Measurements from ENCODE around the gene KRTAP12-2.
"Not testable (repeated sequence)": the region's sequence is repeated elsewhere in the genome, so short reads cannot be mapped to it uniquely, and the experiment has no call there.

Gene KRTAP12-2

DNA sequence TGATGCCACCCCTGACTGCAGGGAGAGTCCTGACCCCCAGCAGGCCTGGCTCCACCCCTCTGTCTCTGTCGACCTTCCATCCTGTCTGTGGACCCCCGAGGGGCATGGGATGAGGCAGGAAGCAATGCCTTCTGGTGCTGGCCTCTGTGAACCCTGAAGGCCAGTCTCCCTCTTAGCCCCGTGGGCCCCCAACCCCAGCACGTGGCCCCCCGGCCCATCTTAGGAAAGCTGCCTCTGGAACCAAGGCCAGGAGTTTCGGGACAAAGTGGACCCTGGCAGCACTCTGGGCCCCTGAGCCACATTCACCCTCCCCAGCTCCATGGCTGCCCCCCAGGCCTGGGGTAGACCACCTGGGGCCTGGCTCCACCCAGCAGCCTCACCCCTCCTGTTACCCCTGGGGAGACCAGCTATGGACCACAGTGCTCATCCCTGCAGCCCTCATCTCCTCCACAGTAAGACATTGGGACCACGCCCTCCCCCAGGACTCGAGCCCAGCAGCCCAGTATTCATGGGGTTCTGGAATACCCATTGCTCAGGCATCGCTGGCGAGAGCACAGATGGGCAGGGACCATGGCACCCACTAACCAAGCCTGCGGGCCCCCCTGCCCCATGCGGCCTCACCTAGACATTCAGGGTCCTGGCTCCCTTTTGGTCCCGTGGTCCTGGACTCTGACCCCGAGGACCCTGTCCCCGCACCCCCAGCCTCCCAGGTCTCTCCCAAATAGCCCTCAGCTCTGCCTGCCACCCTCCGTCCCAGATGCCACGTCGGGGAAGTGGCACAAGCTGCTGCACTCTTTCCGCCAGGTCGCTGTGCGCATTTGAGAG is 28.0 kb downstream of the KRTAP12-2 start:
- not testable (repeated sequence) for H3K27ac ChIP-seq (ENCODE audit: insufficient read depth, low read depth, low read length, poor library complexity, severe bottlenecking); H3K9me3 ChIP-seq (ENCODE audit: control insufficient read depth, low read length); H3K4me3 ChIP-seq (ENCODE audit: insufficient read depth, low read depth, low read length); H3K27me3 ChIP-seq (ENCODE audit: control insufficient read depth, insufficient read depth, low read length, poor library complexity, severe bottlenecking); H3K36me3 ChIP-seq (ENCODE audit: control insufficient read depth, insufficient read depth, low read length)
- peaks cover 12% of the 10 kb centered on the region for H3K4me1 ChIP-seq (ENCODE audit: control insufficient read depth, insufficient read depth, low read length)
- 91 to 95% methylated on average over 19 to 20 of the region's 21 CpGs for WGBS, 2 experiments

DNA sequence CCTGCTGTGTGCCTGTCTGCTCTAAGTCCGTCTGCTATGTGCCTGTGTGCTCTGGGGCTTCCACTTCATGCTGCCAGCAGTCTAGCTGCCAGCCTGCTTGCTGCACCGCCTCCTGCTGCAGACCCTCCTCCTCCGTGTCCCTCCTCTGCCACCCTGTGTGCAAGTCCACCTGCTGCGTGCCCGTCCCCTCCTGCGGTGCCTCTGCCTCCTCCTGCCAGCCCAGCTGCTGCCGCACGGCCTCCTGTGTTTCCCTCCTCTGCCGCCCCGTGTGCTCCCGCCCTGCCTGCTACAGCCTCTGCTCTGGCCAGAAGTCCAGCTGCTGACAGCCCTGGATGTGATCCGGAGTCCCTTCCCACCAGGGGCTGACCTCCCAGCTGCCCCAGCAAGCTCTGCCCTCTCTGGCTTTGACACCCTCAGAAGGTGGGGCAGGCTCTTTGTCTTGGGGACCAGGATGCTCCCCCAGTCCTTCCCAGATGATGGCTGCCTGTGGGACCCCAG is 28.8 kb downstream of the KRTAP12-2 start:
- H3K4me1 ChIP-seq (ENCODE audit: control insufficient read depth, insufficient read depth, low read length) = peaks cover 12% of the 10 kb centered on the region
- not testable (repeated sequence) for H3K36me3 ChIP-seq (ENCODE audit: control insufficient read depth, insufficient read depth, low read length); H3K4me3 ChIP-seq (ENCODE audit: insufficient read depth, low read depth, low read length); H3K27me3 ChIP-seq (ENCODE audit: control insufficient read depth, insufficient read depth, low read length, poor library complexity, severe bottlenecking); H3K27ac ChIP-seq (ENCODE audit: insufficient read depth, low read depth, low read length, poor library complexity, severe bottlenecking); H3K9me3 ChIP-seq (ENCODE audit: control insufficient read depth, low read length)
- 81 to 83% methylated on average over 7 to 8 of the region's 12 CpGs for WGBS, 2 experiments

DNA sequence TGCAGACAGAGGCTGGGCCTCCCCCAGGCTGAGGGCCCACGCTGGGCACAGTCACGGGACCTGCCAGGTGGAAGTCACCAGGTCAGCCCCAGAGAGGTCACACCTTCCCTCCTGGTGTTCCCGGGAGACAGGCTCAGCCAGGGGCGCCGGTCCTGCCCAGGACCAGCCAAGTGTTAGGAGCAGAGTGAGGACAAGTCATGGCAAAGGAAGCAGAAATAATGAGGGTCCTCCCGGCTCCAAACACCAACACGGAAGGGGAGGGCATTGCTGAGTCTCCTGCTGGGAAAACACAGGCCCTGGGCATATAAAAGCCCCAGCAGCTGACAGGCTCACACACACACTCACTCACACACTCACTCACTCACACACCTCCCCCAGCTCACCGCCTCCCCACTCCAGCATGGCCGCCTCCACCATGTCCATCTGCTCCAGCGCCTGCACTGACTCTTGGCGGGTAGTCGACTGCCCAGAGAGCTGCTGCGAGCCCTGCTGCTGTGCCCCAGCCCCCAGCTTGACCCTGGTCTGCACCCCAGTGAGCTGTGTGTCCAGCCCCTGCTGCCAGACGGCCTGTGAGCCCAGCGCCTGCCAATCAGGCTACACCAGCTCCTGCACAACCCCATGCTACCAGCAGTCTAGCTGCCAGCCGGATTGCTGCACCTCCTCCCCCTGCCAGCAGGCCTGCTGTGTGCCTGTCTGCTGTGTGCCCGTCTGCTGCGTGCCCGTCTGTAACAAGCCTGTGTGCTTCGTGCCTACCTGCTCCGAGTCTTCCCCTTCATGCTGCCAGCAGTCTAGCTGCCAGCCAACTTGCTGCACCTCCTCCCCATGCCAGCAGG is 29.5 kb downstream of the KRTAP12-2 start, which contains the start of gene KRTAP10-10:
TSS of gene KRTAP10-10 (plus strand) at position 339 of the 833 bp plus-strand sequence. CDS start at position 401, 62 bp downstream.
- H3K36me3 ChIP-seq (ENCODE audit: control insufficient read depth, insufficient read depth, low read length) = no peaks in the 10 kb centered on the region
- no peak within 1 kb of the TSS for H3K4me3 ChIP-seq (ENCODE audit: insufficient read depth, low read depth, low read length)
- H3K9me3 ChIP-seq (ENCODE audit: control insufficient read depth, low read length) = no peaks in the 10 kb centered on the region
- no peak within 1 kb of the TSS for H3K27ac ChIP-seq (ENCODE audit: insufficient read depth, low read depth, low read length, poor library complexity, severe bottlenecking)
- H3K27me3 ChIP-seq (ENCODE audit: control insufficient read depth, insufficient read depth, low read length, poor library complexity, severe bottlenecking) = no peaks in the 10 kb centered on the region
- H3K4me1 ChIP-seq (ENCODE audit: control insufficient read depth, insufficient read depth, low read length) = peaks cover 12% of the 10 kb centered on the region
- WGBS, 2 experiments = 72 to 75% methylated on average over 21 of the region's 21 CpGs

DNA sequence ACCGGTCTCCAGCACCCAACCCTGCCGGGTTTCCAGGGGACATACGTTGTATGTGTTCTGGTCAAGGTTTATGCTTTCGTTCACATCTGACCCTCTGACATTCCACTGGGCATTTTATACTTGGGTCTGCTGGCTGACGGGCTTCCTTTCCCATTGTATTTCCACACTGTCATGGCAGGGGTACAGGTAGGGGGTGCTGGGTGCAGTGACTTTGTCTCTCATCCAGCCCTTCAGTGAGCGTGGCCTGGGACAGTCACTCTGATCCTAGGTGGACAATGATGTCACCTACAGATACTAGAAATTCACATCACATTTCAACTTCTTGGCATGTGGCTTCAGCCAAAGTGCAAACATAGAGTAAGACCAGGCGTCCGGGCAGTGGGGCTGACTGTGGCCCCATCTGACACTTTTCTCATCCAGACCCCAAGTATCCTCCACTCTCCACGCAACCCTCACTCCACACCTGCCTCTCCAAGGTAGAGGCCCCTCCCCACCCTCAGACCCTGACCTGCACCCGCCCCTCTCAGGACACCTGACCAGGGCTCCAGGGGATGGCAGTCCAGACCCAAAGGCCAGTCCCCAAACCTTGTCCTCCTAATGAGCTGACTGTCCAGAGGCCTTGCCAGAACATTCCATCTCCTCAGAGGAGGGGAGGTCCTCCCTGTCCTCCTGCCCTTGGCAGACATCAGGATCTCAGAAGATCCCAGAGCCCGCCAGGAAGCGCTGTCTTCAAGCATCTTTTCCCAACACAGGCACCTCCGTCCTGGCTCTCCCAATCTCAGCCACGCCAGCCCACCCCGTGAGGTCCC is 30.3 kb downstream of the KRTAP12-2 start:
- Histone ChIP-seq H3K9me3 (ENCODE audit: control insufficient read depth, low read length) (no peaks in the 10 kb centered on the region), H3K4me3 (ENCODE audit: insufficient read depth, low read depth, low read length) (no peak overlapping the region), H3K36me3 (ENCODE audit: control insufficient read depth, insufficient read depth, low read length) (no peaks in the 10 kb centered on the region), H3K27ac (ENCODE audit: insufficient read depth, low read depth, low read length, poor library complexity, severe bottlenecking) (no peak overlapping the region), H3K27me3 (ENCODE audit: control insufficient read depth, insufficient read depth, low read length, poor library complexity, severe bottlenecking) (no peaks in the 10 kb centered on the region), H3K4me1 (ENCODE audit: control insufficient read depth, insufficient read depth, low read length) (peaks cover 12% of the 10 kb centered on the region)
- 92 to 95% methylated on average over 15 of the region's 15 CpGs for WGBS, 2 experiments

DNA sequence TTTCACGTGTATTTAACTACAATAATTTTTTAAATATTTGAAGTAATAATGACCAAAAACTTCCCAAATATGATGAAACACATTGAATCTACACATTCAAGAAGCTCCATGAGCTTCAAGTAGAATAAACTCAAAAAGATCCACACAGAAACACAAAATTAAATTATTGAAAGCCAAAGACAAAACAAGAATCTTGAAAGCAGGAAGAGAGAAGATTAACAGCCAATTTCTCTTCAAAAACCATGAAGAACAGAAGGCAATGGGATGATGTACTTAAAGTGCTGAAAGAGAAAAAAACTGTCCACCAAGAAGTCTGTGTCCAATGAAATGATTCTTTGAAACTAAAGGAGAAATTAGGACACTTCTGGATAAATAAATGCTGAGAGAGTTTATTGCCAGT is 34.7 kb downstream of the KRTAP12-2 start:
- peaks cover 13% of the 10 kb centered on the region for H3K4me1 ChIP-seq (ENCODE audit: control insufficient read depth, insufficient read depth, low read length)
- no peaks in the 10 kb centered on the region for H3K9me3 ChIP-seq (ENCODE audit: control insufficient read depth, low read length)
- H3K4me3 ChIP-seq (ENCODE audit: insufficient read depth, low read depth, low read length) = no peak overlapping the region
- WGBS, 2 experiments = 100% methylated on average over 1 of the region's 1 CpG; no CpG with 5 or more reads in 1 of the 2 experiments
- H3K36me3 ChIP-seq (ENCODE audit: control insufficient read depth, insufficient read depth, low read length) = no peaks in the 10 kb centered on the region
- H3K27me3 ChIP-seq (ENCODE audit: control insufficient read depth, insufficient read depth, low read length, poor library complexity, severe bottlenecking) = no peaks in the 10 kb centered on the region
- no peak overlapping the region for H3K27ac ChIP-seq (ENCODE audit: insufficient read depth, low read depth, low read length, poor library complexity, severe bottlenecking)

DNA sequence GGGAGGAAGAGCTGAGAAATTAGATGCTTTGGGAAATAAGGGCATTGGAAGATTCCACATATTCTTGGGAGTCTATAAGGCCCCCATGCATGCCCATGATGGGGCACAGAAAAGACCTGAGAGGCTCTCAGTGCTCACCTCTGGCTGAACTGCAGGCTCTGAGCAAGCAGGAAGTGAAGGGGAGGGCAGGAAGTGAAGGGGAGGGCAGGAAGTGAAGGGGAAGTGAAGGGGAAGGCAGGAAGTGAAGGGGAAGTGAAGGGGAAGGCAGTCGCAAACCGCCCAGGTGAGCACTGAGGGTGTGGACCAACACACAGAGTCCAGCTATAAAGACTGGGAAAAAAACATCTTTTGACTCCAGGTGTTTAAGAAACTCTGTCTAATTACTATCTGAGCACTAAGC is 36.3 kb downstream of the KRTAP12-2 start:
- Histone ChIP-seq H3K4me3 (ENCODE audit: insufficient read depth, low read depth, low read length) (no peak overlapping the region), H3K27ac (ENCODE audit: insufficient read depth, low read depth, low read length, poor library complexity, severe bottlenecking) (no peak overlapping the region), H3K9me3 (ENCODE audit: control insufficient read depth, low read length) (no peaks in the 10 kb centered on the region), H3K36me3 (ENCODE audit: control insufficient read depth, insufficient read depth, low read length) (no peaks in the 10 kb centered on the region), H3K27me3 (ENCODE audit: control insufficient read depth, insufficient read depth, low read length, poor library complexity, severe bottlenecking) (no peaks in the 10 kb centered on the region), H3K4me1 (ENCODE audit: control insufficient read depth, insufficient read depth, low read length) (peaks cover 8% of the 10 kb centered on the region)
- WGBS, 2 experiments = 96 to 99% methylated on average over 2 of the region's 2 CpGs

DNA sequence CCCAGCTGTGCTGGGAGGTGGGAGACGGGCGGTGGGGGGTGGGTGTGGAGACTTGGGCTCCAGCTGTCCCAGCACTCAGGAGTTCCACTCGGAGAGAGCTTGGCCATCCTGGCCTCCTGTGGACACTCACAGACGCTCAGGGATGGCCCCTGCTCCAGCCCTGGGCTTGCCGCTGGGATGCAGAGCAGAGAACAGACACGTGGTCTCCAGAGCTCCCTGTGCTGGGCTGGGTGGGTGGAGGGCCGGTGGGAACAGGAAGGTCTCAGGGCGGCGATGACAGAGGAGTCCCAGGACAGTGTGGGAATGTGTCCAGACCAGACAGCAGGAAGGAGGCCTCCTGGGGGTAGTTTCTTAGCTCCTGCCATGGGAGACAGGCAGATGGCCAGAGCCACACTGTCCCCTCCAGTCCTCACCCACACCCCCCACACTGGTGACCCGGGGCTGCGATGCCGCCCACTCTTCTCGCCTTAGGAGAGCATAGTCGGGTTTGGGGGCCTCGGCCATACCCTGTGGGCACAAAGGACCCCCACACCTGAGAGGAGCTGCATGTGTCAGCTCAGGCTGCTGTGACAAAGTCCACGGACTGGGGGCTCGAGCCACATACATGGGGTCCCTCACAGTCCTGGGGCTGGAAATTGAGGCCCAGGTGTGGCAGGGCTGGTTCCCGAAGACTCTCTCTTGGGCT is 37.9 kb downstream of the KRTAP12-2 start:
- WGBS, 2 experiments = 93 to 94% methylated on average over 18 of the region's 18 CpGs
- H3K36me3 ChIP-seq (ENCODE audit: control insufficient read depth, insufficient read depth, low read length) = no peaks in the 10 kb centered on the region

DNA sequence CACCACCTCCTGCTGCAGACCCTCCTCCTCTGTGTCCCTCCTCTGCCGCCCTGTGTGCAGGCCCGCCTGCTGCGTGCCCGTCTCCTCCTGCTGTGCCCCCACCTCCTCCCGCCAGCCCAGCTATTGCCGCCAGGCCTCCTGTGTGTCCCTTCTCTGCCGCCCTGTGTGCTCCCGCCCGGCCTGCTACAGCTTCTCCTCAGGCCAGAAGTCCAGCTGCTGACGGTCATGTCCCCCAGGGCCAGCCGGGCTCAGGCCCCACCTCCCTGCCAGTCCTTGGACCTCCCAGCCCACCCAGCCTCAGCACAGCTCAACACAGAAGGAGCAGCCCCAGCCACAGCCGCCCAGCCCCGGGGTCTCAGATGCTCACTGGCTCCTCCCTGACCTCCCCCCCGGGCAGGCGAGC is 38.9 kb downstream of the KRTAP12-2 start:
- not testable (repeated sequence) for H3K4me1 ChIP-seq (ENCODE audit: control insufficient read depth, insufficient read depth, low read length); H3K9me3 ChIP-seq (ENCODE audit: control insufficient read depth, low read length); H3K27me3 ChIP-seq (ENCODE audit: control insufficient read depth, insufficient read depth, low read length, poor library complexity, severe bottlenecking); H3K4me3 ChIP-seq (ENCODE audit: insufficient read depth, low read depth, low read length); H3K27ac ChIP-seq (ENCODE audit: insufficient read depth, low read depth, low read length, poor library complexity, severe bottlenecking); H3K36me3 ChIP-seq (ENCODE audit: control insufficient read depth, insufficient read depth, low read length)
- 73 to 77% methylated on average over 15 of the region's 15 CpGs for WGBS, 2 experiments

More for the DNA sequence above, 37.9 kb downstream of the KRTAP12-2 start:
- Histone ChIP-seq H3K4me3 (ENCODE audit: insufficient read depth, low read depth, low read length) (no peak overlapping the region), H3K4me1 (ENCODE audit: control insufficient read depth, insufficient read depth, low read length) (peaks cover 8% of the 10 kb centered on the region), H3K27me3 (ENCODE audit: control insufficient read depth, insufficient read depth, low read length, poor library complexity, severe bottlenecking) (no peaks in the 10 kb centered on the region), H3K27ac (ENCODE audit: insufficient read depth, low read depth, low read length, poor library complexity, severe bottlenecking) (no peak overlapping the region), H3K9me3 (ENCODE audit: control insufficient read depth, low read length) (no peaks in the 10 kb centered on the region)

DNA sequence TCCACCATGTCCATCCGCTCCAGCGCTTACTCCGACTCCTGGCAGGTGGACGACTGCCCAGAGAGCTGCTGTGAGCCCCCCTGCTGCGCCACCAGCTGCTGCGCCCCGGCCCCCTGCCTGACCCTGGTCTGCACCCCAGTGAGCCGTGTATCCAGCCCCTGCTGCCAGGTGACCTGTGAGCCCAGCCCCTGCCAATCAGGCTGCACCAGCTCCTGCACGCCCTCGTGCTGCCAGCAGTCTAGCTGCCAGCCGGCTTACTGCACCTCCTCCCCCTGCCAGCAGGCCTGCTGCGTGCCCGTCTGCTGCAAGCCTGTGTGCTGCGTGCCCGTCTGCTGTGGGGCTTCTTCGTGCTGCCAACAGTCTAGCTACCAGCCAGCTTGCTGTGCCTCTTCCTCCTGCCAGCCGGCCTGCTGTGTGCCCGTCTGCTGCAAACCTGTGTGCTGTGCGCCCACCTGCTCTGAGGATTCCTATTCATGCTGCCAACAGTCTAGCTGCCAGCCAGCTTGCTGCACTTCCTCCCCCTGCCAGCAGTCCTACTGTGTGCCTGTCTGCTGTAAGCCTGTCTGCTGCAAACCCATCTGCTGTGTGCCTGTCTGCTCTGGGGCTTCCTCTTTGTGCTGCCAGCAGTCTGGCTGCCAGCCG is 39.4 kb downstream of the KRTAP12-2 start:
- whole genome bisulfite sequencing, 2 experiments = 90% methylated on average over 20 of the region's 20 CpGs

More for the DNA sequence above, 39.4 kb downstream of the KRTAP12-2 start:
- H3K27ac ChIP-seq (ENCODE audit: insufficient read depth, low read depth, low read length, poor library complexity, severe bottlenecking); H3K4me3 ChIP-seq (ENCODE audit: insufficient read depth, low read depth, low read length); H3K36me3 ChIP-seq (ENCODE audit: control insufficient read depth, insufficient read depth, low read length); H3K9me3 ChIP-seq (ENCODE audit: control insufficient read depth, low read length); H3K4me1 ChIP-seq (ENCODE audit: control insufficient read depth, insufficient read depth, low read length); H3K27me3 ChIP-seq (ENCODE audit: control insufficient read depth, insufficient read depth, low read length, poor library complexity, severe bottlenecking): not testable (repeated sequence)
